Glutamatergic neuron (in vitro differentiated cells): ENCODE results near the gene VANGL2. TPM values are rescaled to one million over a fixed set of nuclear protein-coding genes. Genes with fewer than 3 reads are reported as not detected.

ENCODE experiments used
- DNase-seq: peaks from one replicate; pipeline ENCODE4 v3.0.0; 2022
- H3K27ac Mint-ChIP-seq: one replicate; pipeline ENCODE4 v1.8.0; 2020; ENCODE audit warnings: mild to moderate bottlenecking, mixed read lengths, inconsistent platforms; ENCODE audit not compliant: unreplicated experiment
- H3K27me3 Mint-ChIP-seq: one replicate; pipeline ENCODE4 v1.8.0; 2020; ENCODE audit warnings: mild to moderate bottlenecking, moderate library complexity, mixed read lengths, inconsistent platforms; ENCODE audit not compliant: unreplicated experiment
- H3K36me3 Mint-ChIP-seq: one replicate; pipeline ENCODE4 v1.8.0; 2020; ENCODE audit warnings: mild to moderate bottlenecking, mixed read lengths, inconsistent platforms; ENCODE audit not compliant: unreplicated experiment
- H3K4me1 Mint-ChIP-seq: one replicate; pipeline ENCODE4 v1.8.0; 2020; ENCODE audit warnings: mild to moderate bottlenecking, low read depth, mixed read lengths, inconsistent platforms; ENCODE audit not compliant: unreplicated experiment
- H3K4me3 Mint-ChIP-seq: one replicate; pipeline ENCODE4 v1.8.0; 2020; ENCODE audit warnings: mild to moderate bottlenecking, mixed read lengths, inconsistent platforms; ENCODE audit not compliant: unreplicated experiment
- H3K9me3 Mint-ChIP-seq: one replicate; pipeline ENCODE4 v1.8.0; 2020; ENCODE audit warnings: mild to moderate bottlenecking, moderate library complexity, mixed read lengths, inconsistent platforms; ENCODE audit not compliant: unreplicated experiment
- CTCF ChIP-seq: fragments of 200-600 bp; sonication (generic); IDR thresholded peaks from one replicate; pipeline ENCODE4 v1.5.0; 2021; ENCODE audit not compliant: partially characterized antibody, unreplicated experiment
- total RNA-seq: library from RNA; stranded (reverse); fragmentation: NEBNext Ultra II Directional; extraction: Animal tissue kit (Norgen Biotek cat#: 25700); gene quantifications from one replicate; pipeline ENCODE4 v1.2.1, GENCODE V29; 2021; ENCODE audit not compliant: unreplicated experiment

Gene VANGL2
- total RNA-seq, 1 donor from 2014 or later = 79.4 TPM

- H3K4me1 Mint-ChIP-seq = no peaks in the 10 kb centered on the region
- no peaks in the 10 kb centered on the region for H3K27me3 Mint-ChIP-seq
- no peak overlapping the region for H3K4me3 Mint-ChIP-seq
- no peaks in the 10 kb centered on the region for H3K36me3 Mint-ChIP-seq
- no peak for TF ChIP-seq CTCF
- DNase-seq = no peak
- no peaks in the 10 kb centered on the region for H3K9me3 Mint-ChIP-seq
- no peak overlapping the region for H3K27ac Mint-ChIP-seq
Observed at GRCh38 chr1:160466961-160467360, 66.6 kb downstream of the VANGL2 start.

- Mint-ChIP-seq H3K4me3 (no peak overlapping the region), H3K27me3 (no peaks in the 10 kb centered on the region), H3K36me3 (no peaks in the 10 kb centered on the region), H3K9me3 (no peaks in the 10 kb centered on the region), H3K27ac (no peak overlapping the region), H3K4me1 (no peaks in the 10 kb centered on the region)
- DNase-seq = no peak
- no peak for TF ChIP-seq CTCF
Observed at GRCh38 chr1:160467576-160467975, 67.2 kb downstream of the VANGL2 start.

GRCh38 chr1:160471253-160471652, 70.9 kb downstream of the VANGL2 start:
- H3K4me1 Mint-ChIP-seq = no peaks in the 10 kb centered on the region
- H3K36me3 Mint-ChIP-seq = no peaks in the 10 kb centered on the region
- DNase-seq = no peak
- no peaks in the 10 kb centered on the region for H3K27me3 Mint-ChIP-seq
- no peak overlapping the region for H3K27ac Mint-ChIP-seq
- no peaks in the 10 kb centered on the region for H3K9me3 Mint-ChIP-seq
- TF ChIP-seq CTCF = no peak
- no peak overlapping the region for H3K4me3 Mint-ChIP-seq

GRCh38 chr1:160472112-160472511, 71.7 kb downstream of the VANGL2 start:
- Mint-ChIP-seq H3K9me3 (no peaks in the 10 kb centered on the region), H3K27me3 (no peaks in the 10 kb centered on the region), H3K27ac (no peak overlapping the region), H3K4me1 (no peaks in the 10 kb centered on the region), H3K36me3 (no peaks in the 10 kb centered on the region), H3K4me3 (no peak overlapping the region)
- DNase-seq = no peak
- no peak for TF ChIP-seq CTCF

- Mint-ChIP-seq H3K4me3 (no peak overlapping the region), H3K36me3 (peaks cover 4% of the 10 kb centered on the region), H3K4me1 (no peaks in the 10 kb centered on the region), H3K9me3 (peaks cover 6% of the 10 kb centered on the region), H3K27ac (no peak overlapping the region), H3K27me3 (no peaks in the 10 kb centered on the region)
- TF ChIP-seq CTCF = no peak
- DNase-seq = no peak
Observed at GRCh38 chr1:160474392-160475242, 74.3 kb downstream of the VANGL2 start.
